Measurements from ENCODE around the gene FIGN.

GRCh38 chr2:163692611-163693482 lies 43.0 kb downstream of the FIGN start:
- TF ChIP-seq, protein P1, sequence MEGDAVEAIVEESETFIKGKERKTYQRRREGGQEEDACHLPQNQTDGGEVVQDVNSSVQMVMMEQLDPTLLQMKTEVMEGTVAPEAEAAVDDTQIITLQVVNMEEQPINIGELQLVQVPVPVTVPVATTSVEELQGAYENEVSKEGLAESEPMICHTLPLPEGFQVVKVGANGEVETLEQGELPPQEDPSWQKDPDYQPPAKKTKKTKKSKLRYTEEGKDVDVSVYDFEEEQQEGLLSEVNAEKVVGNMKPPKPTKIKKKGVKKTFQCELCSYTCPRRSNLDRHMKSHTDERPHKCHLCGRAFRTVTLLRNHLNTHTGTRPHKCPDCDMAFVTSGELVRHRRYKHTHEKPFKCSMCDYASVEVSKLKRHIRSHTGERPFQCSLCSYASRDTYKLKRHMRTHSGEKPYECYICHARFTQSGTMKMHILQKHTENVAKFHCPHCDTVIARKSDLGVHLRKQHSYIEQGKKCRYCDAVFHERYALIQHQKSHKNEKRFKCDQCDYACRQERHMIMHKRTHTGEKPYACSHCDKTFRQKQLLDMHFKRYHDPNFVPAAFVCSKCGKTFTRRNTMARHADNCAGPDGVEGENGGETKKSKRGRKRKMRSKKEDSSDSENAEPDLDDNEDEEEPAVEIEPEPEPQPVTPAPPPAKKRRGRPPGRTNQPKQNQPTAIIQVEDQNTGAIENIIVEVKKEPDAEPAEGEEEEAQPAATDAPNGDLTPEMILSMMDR (IDR thresholded peaks at IDR 0.05; ENCODE audit: low read depth, low read length), result no peak
- TF ChIP-seq POLR2A (IDR thresholded peaks at IDR 0.05; ENCODE audit: extremely low read depth, insufficient read length) (no peak), MAX (IDR thresholded peaks at IDR 0.05; ENCODE audit: low read depth, low read length) (no peak)
